ENCODE measurements around the gene SLC2A3.
A peak's percentile ranks its signal among the peaks of the same experiment; 100 is the strongest.
"Not testable (repeated sequence)": the region's sequence is repeated elsewhere in the genome, so short reads cannot be mapped to it uniquely, and the experiment has no call there.

SLC2A3 gene

DNA sequence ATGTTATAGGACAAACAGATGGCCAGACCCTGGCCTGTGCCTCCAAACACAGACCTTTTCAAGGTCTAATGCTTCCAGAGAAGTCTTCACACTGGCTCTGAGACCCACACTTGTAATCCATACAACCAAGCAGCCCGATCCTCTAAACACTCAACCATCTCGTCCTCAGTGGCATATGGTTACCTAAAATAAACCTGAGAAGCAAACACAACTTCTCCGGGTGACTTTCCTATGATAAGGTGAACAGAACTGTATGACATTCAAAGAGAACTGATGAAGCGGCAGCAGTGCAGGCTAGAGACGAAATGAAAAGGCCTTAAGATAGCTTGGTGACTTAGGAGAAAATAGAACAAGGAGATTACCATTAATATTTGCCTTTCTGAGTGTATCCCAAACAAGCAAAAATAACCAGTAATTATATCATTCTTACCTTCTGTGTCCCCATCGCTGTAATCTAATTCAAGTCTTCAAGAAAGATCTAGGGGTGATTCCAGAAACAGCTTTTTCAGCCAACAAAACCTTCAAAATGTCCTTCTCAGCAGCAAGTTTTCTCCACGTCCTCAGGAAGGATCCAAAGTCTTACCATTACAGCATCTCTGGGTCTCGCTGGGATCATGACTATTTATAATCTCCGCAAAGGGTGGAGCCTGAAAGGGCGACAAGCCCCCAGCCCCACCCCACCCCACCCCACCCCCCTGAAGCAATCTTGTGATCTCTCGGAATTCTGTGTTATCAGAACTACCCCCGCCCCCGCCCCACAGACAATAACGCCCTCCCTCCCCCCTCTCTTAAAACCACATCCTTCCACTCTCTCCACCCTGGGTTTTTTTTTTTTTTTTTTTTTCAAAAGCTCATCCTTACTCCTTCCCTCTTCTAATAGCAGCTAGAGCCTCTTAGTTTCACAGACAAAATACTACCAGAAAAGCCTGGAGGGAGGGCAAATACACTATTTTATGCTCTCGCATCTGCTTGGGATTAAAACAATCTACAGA lies at the start of gene SLC2A3:
TSS of gene SLC2A3 (minus strand) at position 598 of the 992 bp plus-strand sequence. CDS start at position 445, 153 bp downstream.
- DNase-seq = peak; percentile 52

DNA sequence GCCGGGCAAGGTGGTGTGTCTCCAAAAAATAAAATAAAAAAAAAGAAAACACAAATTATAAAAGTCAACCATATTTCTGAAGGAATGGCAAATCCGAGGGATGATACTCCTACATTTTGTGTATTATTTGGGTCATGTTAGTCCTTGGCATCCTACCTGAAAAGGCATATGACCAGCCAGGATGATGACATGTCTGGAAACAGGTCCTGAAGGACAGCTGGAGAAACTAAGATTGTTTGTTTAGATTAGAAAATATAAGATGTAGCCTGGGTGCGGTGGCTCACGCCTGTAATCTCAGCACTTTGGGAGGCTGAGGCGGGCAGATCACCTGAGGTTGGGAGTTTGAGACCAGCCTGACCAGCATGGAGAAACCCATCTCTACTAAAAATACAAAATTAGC lies 48.9 kb upstream of the SLC2A3 start:
- no peak for DNase-seq

DNA sequence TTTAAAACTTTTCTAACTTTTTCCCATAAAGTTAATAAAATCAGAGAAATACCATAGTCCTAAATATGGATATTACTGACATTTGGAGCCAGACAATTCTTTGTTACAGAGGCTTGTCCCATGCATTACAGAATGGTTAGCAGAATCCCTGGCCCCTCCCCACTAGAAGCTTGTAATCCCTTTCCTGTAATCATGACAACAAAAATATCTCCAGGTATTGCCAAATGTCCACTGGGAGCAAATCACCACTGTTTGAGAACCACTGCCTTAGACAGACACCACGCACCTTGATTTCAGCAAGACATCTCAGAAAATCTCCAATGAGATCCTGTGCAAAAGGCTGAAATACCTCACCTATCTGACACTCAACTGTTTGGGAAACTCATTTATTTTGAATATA lies 47.5 kb upstream of the SLC2A3 start:
- DNase-seq = not testable (repeated sequence)

- DNase-seq = not testable (repeated sequence)
Observed at GRCh38 chr12:7983019-7983418, 47.0 kb upstream of the SLC2A3 start.

DNA sequence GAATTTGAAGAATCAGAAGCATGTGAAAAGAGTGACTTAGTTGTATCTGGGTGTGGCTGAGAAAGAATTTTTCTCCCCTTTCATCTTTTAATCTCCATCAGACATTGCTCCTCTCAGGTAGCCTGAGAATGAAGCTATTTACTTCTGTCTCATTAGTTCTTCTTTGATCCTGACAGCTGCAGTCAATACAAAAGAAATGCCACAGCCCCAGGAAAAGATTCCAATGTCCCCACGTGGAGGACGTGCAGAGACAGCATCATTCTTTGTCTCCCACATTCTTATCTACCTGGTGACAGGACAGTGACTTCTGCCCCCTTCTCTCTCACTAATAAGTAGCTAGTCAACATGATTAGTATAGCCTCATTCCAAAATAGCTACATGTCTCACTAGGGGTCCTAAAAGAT lies 46.3 kb upstream of the SLC2A3 start:
- not testable (repeated sequence) for DNase-seq

GRCh38 chr12:7981446-7981845 lies 45.5 kb upstream of the SLC2A3 start:
- DNase-seq = no peak

- not testable (repeated sequence) for DNase-seq
Observed at GRCh38 chr12:7977351-7978124, 41.6 kb upstream of the SLC2A3 start.

DNA sequence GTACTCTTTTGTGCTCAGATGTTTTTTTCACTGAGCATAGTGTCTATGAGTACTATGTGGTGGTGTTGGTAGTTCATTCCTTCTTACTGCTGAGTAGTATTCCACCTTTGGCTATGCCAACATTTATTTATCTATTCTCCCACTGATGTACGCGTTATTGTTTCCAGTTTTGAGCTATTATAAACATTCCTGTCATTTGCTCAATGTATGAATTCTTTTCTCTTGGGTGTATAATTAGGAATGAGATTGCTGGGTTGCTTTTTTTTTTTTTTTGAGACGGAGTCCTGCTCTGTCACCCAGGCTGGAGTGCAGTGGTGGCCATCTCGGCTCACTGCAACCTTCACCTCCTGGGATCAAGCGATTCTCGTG lies 37.5 kb upstream of the SLC2A3 start:
- DNase-seq = no peak

DNA sequence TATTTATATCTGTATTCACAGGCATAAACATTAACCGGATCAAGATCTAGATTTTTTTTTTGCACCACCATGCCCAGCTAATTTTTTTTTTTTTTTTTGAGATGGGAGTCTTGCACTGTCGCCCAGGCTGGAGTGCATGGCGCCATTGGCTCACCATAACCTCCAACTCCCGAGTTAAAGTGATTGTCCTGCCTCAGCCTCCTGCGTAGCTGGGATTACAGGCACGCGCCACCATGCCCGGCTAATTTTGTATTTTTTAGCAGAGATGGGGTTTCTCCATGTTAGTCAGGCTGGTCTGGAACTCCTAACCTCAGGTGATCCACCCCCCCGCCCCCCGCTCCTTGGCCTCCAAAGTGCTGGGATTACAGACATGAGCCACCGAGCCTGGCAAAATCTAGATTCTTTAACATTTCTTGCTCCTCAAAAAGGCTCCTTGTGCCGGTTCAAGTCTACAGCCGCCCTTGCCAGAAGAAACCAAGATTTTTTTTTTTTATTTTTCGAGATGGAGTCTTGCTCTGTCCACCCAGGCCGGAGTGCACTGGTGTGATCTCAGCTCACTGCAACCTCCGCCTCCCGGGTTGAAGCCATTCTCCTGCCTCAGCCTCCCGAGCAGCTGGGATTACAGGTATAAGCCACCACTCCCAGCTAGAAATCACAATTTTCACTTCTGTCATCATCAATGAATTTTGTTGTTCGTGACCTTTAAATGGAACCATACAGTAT lies 36.9 kb upstream of the SLC2A3 start:
- DNase-seq = no peak

GRCh38 chr12:7972269-7972668 lies 36.3 kb upstream of the SLC2A3 start:
- not testable (repeated sequence) for DNase-seq

- DNase-seq = not testable (repeated sequence)
Observed at GRCh38 chr12:7971765-7972164, 35.8 kb upstream of the SLC2A3 start.

- peak; percentile 81 for DNase-seq
Observed at GRCh38 chr12:7970475-7971252, 34.7 kb upstream of the SLC2A3 start.

DNA sequence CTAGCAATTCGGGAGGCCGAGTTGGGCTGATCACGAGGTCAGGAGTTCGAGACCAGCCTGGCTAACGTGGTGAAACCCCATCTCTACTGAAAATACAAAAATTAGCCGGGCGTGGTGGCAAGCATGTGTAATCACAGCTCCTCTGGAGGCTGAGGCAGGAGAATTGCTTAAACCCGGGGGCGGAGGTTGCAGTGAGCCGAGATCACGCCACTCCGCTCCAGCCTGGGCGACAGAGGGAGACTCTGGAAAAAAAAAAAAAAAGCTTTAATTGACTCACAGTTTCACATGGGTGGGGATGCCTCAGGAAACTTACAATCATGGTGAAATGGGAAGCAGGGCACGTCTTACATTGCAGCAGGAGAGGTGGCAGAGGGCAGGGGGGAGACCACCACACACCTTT lies 30.6 kb upstream of the SLC2A3 start:
- DNase-seq = no peak

- DNase-seq = not testable (repeated sequence)
Observed at GRCh38 chr12:7964669-7965068, 28.7 kb upstream of the SLC2A3 start.

GRCh38 chr12:7961395-7962178 lies 25.6 kb upstream of the SLC2A3 start:
- DNase-seq = no peak

DNA sequence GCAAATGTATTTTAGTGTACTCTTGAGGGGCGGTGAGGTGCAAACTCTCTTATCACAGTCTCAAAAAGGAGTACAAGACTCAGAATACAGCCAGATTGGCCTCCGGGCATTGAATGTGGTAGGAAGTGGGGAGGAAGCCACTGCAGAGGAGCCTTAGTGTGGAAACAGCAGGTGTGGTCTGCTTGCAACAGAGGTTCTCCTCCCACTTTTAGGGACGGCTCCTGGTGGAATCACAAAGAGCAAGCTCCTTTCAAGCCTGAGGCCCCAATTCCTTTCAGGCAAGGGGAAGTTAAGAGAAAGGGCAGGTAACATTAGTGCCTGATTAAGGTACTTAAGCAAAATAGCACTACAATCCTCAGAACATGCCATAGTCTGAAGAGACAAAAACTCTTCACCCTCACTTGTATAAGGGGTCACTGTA lies 23.7 kb upstream of the SLC2A3 start:
- no peak for DNase-seq

GRCh38 chr12:7959278-7959677 lies 23.3 kb upstream of the SLC2A3 start:
- DNase-seq = no peak

- not testable (repeated sequence) for DNase-seq
Observed at GRCh38 chr12:7954877-7955276, 18.9 kb upstream of the SLC2A3 start.

DNA sequence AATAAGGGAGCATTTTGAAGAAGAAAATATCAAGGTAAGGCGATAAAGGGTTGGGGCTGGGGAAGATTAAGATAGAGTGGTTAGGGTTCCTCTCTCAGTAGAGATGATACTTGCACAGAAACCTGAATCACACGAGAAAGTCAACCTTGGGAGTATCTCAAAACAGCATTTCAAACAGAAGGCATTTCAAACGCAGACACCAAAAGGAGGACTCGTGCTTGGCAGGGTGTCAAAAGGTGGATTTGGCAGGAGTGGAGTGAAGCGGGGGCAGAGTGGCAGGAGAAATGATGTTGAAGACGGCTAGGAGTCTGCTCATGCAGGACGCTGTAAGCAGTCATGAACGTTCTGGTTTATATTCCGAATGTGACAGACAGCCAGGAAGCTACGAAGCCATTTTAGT lies 18.4 kb upstream of the SLC2A3 start:
- not testable (repeated sequence) for DNase-seq

DNA sequence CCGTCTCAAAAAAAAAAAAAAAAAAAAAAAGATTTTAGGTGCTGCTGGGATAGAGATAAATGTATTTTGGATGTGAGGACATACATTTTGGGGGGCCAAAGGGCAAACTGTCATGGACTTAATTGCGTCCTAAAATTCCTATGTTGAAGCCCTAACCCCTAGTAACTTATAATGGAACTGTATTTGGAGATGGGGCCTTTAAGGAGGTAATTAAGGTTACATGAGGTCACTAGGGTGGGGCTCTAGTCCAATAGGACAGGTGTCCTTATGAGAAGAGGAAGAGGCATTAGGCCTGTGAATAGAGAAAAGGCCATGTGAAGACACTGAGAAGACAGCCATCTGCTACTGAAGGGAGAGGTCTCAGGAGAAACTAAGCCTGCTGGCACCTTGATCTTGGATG lies 17.9 kb upstream of the SLC2A3 start:
- DNase-seq = not testable (repeated sequence)

GRCh38 chr12:7951671-7952070 lies 15.7 kb upstream of the SLC2A3 start:
- no peak for DNase-seq

Data from NCI-H1436 (cell line).